DMS 273 (cell line): ENCODE results near the gene SLC6A18.
"Not testable (repeated sequence)": the region's sequence is repeated elsewhere in the genome, so short reads cannot be mapped to it uniquely, and the experiment has no call there.

ENCODE experiments used
- DNase-seq: peaks from one replicate; lab custom pipeline; 2025; ENCODE audit not compliant: unreplicated experiment; lab: John Stamatoyannopoulos, UW

Gene SLC6A18

GRCh38 chr5:1215320-1216096 lies 9.7 kb upstream of the SLC6A18 start:
- no peak for DNase-seq

DNA sequence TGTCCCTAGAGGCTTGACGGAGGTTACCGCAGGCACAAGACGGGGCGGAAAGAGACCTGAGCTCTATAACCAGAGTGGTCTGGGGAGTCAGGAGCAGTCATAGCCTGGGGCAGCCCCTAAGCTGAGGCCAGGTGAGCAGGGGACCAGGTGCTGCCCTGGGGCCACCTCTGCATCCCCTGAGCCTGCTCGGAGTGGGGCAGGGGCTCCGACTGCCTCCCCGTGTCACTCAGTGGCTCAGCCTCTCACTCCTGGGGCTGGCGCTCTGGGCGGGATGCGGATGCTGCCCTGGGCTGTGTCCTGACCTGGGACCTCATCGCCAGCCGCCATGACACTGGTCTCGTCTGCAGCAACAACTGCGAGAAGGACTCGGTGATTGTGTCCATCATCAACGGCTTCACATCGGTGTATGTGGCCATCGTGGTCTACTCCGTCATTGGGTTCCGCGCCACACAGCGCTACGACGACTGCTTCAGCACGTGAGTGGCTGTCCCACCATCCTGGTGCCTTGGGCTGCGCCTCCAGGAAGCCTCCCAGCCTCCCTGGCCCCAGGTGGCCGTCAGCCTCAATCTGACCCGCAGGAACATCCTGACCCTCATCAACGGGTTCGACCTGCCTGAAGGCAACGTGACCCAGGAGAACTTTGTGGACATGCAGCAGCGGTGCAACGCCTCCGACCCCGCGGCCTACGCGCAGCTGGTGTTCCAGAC lies 8.8 kb upstream of the SLC6A18 start:
- DNase-seq: no peak

DNA sequence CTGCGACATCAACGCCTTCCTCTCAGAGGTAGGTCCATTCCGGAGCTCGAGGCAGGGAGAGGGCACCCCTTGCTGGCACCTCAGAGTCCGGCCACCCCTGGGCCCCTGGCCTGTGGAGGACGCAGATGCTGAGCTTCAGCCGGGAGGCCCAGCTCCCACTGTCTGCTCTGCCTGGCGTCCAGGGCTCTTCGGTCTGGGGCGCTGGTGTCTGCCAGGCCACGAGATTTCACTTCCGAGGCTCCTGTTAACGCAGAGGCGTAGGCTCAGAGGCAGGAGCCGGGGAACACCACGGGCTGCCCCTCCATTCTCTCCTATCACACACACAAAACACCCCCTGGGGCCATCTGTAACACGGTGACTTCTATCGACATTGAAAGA lies 8.3 kb upstream of the SLC6A18 start:
- DNase-seq: no peak

DNA sequence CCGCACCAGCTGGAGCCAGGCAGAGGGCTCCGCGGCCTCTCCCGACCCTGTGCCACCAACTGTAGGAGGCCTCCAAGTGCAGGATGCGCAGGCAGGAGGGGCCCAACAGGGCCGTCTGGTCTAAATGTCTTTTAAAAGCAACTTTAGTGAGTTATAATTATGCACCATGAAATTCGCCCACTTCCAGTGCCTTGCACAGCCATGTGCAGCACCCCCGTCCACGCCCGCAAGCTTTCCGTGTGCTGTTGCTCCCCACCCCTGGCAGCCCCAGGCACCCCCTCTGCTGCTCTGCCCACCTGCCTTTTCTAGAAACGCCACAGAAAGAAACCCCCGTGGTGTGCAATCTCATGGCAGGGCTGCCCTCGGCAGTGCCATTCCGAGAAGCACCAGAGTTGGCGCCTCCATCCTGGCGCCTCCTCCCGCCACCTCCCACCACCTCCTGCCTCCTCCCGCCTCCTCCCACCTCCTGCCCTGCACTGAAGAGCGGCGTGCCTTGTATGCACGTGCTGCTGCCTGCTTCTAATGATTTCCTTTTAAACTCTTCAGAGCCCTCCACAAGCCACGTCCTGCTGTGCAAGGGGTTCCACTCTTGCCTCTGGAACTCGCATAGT lies 7.5 kb upstream of the SLC6A18 start:
- peak; percentile 59 for DNase-seq

DNA sequence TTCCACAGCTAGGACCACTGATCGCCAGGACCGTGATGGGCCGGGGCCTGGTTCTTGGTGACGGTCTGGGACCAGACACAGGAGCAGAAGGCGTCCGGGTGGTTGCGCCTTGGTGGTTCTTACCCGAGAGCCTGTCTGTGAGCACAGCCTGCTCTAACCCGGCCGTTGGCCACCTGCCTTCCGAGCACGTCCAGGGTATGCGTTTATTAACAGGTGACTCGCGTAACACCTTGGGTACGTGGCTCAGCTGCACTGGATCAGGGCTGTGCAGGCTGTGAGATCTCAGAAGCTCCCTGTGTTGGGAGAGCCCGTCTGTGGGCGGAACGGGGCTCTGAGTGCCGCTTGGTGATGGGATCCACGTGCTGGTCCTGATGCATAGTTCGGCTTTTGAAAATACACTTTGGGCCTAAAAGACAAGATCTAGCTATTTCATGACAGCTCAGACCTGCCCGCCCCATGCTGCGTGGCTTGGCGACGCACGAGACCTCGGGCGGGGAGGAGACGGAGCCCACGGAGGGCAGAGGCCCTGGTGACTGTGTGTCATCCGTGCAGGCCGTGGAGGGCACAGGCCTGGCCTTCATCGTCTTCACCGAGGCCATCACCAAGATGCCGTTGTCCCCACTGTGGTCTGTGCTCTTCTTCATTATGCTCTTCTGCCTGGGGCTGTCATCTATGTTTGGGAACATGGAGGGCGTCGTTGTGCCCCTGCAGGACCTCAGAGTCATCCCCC lies 6.7 kb upstream of the SLC6A18 start:
- DNase-seq: no peak

GRCh38 chr5:1219098-1219767 lies 5.9 kb upstream of the SLC6A18 start:
- no peak for DNase-seq

GRCh38 chr5:1219768-1220100 lies 5.4 kb upstream of the SLC6A18 start:
- no peak for DNase-seq

DNA sequence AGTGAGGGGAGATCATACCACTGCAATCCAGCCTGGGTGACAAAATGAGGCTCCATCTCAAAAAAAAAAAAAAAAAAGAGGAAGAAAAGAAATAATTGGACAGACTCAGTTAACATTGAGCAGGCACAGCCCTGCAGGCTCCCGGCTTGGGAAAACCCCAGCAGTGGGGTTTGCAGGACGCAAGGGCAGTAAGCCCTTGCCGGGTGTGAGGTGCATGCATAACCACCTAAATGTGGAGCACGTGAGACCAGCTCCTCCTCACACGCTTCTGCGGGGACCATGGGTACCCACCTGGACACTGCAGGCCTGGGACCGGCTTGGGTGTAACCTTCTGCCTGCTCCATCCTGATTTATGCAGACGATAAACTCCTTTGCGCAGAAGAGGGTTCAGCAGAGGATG lies 4.8 kb upstream of the SLC6A18 start:
- DNase-seq: no peak

DNA sequence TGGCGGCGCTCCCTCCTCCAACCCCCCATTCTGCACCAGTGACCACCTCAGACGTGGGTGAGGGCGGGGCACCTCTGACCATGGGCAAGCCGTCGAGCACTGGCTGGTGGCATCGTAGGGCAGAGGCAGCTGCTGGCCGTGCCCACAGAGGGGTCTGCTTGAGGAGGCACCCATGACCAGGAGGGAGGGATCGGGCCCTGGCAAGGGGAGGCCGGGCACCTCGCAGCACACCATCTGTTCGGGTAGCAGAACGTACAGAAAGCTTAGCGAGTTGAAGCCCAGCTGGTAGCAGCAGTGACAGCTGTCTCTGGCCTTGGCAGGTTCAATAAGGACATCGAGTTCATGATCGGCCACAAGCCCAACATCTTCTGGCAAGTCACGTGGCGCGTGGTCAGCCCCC lies 4.3 kb upstream of the SLC6A18 start:
- peak; percentile 67 for DNase-seq

DNA sequence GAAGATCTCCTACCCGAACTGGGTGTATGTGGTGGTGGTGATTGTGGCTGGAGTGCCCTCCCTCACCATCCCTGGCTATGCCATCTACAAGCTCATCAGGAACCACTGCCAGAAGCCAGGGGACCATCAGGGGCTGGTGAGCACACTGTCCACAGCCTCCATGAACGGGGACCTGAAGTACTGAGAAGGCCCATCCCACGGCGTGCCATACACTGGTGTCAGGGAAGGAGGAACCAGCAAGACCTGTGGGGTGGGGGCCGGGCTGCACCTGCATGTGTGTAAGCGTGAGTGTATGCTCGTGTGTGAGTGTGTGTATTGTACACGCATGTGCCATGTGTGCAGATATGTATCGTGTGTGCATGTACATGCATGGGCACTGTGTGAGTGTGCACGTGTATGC lies 3.5 kb upstream of the SLC6A18 start:
- DNase-seq: no peak

GRCh38 chr5:1222147-1222546 lies 3.0 kb upstream of the SLC6A18 start:
- DNase-seq: no peak

DNA sequence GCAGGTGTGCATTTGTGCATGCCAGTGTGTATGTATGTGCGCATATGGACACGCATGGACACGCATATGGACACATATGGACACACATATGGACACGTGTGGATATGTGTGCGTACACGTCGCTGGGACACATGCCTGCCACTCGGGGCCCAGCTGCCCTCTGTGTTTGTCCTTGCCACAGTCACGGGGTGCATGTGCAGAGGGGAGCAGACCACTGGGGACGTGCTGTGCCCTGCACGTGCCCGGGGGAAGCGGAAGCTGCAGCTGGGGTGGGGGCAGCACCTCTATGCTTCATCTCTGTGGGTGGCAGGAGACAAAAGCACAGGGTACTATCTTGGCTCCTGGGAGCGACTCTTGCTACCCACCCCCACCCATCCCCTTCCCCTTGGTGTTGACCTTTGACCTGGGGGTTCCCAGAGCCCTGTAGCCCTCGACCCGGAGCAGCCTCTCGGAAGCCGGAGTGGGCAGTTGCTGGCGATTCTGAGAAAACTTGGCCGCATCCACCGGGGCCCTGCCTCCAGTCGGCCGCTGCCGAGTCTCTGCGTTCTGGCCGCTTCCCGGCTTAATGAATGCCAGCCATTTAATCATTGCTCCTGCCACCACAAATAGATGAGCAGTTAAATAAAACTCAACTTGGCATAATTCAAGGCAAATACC lies 2.4 kb upstream of the SLC6A18 start:
- DNase-seq: no peak

- DNase-seq: no peak
Measured at GRCh38 chr5:1223278-1223670, 1.9 kb upstream of the SLC6A18 start.

DNA sequence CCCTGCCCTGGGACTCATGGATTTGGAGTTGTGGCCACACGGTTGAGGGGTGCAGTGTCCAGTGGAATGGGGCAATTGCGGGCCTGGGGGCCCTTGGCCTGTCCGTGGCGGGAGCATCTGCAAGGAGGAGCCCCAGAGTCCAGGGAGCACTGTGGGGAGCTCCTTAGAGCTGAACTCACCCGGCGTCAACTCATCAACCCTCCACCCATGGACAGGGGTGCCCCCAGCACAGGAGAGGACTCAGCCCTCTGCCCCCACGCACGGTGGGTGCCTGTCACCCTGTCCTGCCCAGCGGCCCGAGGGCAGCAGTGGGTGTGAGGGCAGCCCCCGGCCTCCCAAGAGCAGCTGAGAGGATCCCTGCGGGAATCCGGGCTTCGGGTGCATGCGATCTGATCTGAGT lies 550 bp upstream of the SLC6A18 start:
- no peak for DNase-seq

- DNase-seq: no peak
Measured at GRCh38 chr5:1226231-1226630, 1.1 kb downstream of the SLC6A18 start.

- no peak for DNase-seq
Measured at GRCh38 chr5:1226839-1227581, 1.8 kb downstream of the SLC6A18 start.

DNA sequence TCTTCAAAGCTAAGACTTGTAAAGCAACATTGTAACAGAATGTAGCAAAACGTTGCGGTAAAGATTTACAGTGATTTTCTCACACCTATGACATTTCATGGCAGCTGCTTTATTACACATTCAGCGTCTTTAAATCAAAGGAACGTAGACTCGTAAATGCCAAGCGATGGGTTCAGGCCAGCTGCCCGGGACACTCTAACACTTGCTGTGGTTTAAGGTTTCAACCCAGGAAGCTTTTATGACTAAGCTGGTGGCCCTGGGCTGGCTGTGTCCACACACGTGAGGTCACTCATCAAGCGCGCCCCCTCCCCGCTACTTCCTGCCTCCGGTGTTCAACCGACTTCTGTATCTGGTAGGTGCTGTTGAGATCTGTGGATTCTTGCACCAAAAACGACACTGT lies 2.5 kb downstream of the SLC6A18 start:
- DNase-seq: peak; percentile 88

DNA sequence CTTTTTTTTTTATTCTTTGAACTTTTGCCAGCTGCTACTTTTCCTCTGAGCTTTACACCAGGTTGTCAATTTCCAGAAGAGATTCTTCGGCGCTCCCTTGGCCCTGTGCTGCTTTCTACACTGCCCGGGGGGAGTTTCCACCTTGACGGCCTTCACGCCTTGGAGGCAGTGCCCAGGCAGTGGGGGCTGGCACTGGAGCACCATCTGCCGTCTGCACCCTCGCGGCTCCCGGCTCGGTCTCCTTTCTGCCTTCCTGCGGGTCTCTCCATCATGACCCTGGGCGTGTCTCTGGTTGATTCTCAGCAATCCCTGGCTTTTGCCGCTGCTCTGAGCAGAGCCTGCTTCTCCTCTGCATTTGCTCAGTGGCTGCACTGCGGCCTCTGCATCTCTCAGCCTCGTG lies 2.9 kb downstream of the SLC6A18 start:
- DNase-seq: peak; percentile 79

GRCh38 chr5:1229023-1229422 lies 3.8 kb downstream of the SLC6A18 start:
- not testable (repeated sequence) for DNase-seq

DNA sequence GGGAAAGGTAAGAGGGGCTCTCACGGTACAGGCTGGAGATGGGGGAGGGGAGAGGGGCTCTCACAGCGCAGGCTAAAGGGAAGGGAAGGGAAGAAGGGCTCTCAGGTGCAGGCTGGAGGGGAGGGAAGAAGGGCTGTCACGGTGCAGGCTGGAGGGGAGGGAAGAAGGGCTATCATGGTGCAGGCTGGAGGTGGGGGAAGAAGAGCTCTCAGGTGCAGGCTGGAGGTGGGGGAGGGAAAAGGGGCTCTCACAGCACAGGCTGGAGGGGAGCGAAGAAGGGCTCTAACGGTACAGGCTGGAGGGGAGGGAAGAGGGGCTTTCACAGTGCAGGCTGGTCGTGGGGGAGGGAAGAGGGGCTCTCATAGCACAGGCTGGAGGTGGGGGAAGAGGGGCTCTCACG lies 4.6 kb downstream of the SLC6A18 start:
- no peak for DNase-seq
